ENCODE results near the gene NAPG. TPM values are rescaled to one million over a fixed set of nuclear protein-coding genes. Genes with fewer than 3 reads are reported as not detected.
A peak's percentile ranks its signal among the peaks of the same experiment; 100 is the strongest.
"Not testable (repeated sequence)": the region's sequence is repeated elsewhere in the genome, so short reads cannot be mapped to it uniquely, and the experiment has no call there.

NAPG gene
- total RNA-seq, 1 donor from 2014 or later, result 24.4 TPM

GRCh38 chr18:10585260-10585659 is 59.4 kb downstream of the NAPG start:
- no peak for ATAC-seq

GRCh38 chr18:10588975-10589374 is 63.1 kb downstream of the NAPG start:
- ATAC-seq, result no peak

- no peak for ATAC-seq
Measured at GRCh38 chr18:10590412-10590811, 64.6 kb downstream of the NAPG start.

GRCh38 chr18:10591896-10592295 is 66.1 kb downstream of the NAPG start:
- ATAC-seq, result no peak

GRCh38 chr18:10593366-10594022 is 67.7 kb downstream of the NAPG start:
- ATAC-seq, result not testable (repeated sequence)

- peak; percentile 97 for ATAC-seq
Measured at GRCh38 chr18:10595917-10596316, 70.1 kb downstream of the NAPG start.

GRCh38 chr18:10597695-10598094 is 71.9 kb downstream of the NAPG start:
- ATAC-seq, result not testable (repeated sequence)

- not testable (repeated sequence) for ATAC-seq
Measured at GRCh38 chr18:10600701-10601100, 74.9 kb downstream of the NAPG start.

Other genes with a start within 250 kb of the NAPG start
- 42.2 TPM for gene APCDD1, start 71.4 kb upstream of the NAPG start, total RNA-seq

All from esophagus mucosa (tissue), 1 donor.